Endodermal cell (in vitro differentiated cells): Measurements from ENCODE around the gene CTSA. TPM values are rescaled to one million over a fixed set of nuclear protein-coding genes. Genes with fewer than 3 reads are reported as not detected.
A peak's percentile ranks its signal among the peaks of the same experiment; 100 is the strongest.

Experiments
- DNase-seq: peaks from one replicate; pipeline ENCODE4 v3.0.0-alpha.2; 2017
- H3K27ac ChIP-seq: 2 replicates; pipeline ENCODE4 v1.5.1; 2013; ENCODE audit warnings: mild to moderate bottlenecking, low read depth, low read length, moderate library complexity
- H3K27me3 ChIP-seq: 2 replicates; pipeline ENCODE4 v1.6.1; 2013; ENCODE audit warnings: mild to moderate bottlenecking, low read length, moderate library complexity; ENCODE audit not compliant: insufficient read depth, control insufficient read depth, poor library complexity, severe bottlenecking
- H3K36me3 ChIP-seq: 2 replicates; pipeline ENCODE4 v1.7.0; 2013; ENCODE audit warnings: mild to moderate bottlenecking, low read length, moderate library complexity; ENCODE audit not compliant: control insufficient read depth, insufficient read depth
- H3K4me1 ChIP-seq: one replicate; pipeline ENCODE4 v1.7.0; 2013; ENCODE audit warnings: low read length; ENCODE audit not compliant: control insufficient read depth, insufficient read depth
- H3K4me3 ChIP-seq: 2 replicates; pipeline ENCODE4 v1.5.1; 2013; ENCODE audit warnings: mild to moderate bottlenecking, low read length, moderate library complexity
- H3K9ac ChIP-seq: 2 replicates; pipeline ENCODE4 v1.6.1; 2013; ENCODE audit warnings: mild to moderate bottlenecking, low read length, moderate library complexity; ENCODE audit not compliant: poor library complexity, severe bottlenecking; ENCODE audit errors: extremely low read depth
- H3K9me3 ChIP-seq: 2 replicates; pipeline ENCODE4 v1.6.1; 2013; ENCODE audit warnings: mild to moderate bottlenecking, low read length, moderate library complexity; ENCODE audit not compliant: control insufficient read depth
- H3K27ac Mint-ChIP-seq: 2 replicates; pipeline ENCODE4 v1.8.0; 2020; ENCODE audit warnings: mixed read lengths
- H3K27me3 Mint-ChIP-seq: 2 replicates; pipeline ENCODE4 v1.8.0; 2021; ENCODE audit warnings: mild to moderate bottlenecking, mixed read lengths; ENCODE audit not compliant: insufficient read depth
- H3K36me3 Mint-ChIP-seq: 2 replicates; pipeline ENCODE4 v1.8.0; 2020; ENCODE audit warnings: low read depth, mixed read lengths
- H3K4me1 Mint-ChIP-seq: 2 replicates; pipeline ENCODE4 v1.8.0; 2020; ENCODE audit warnings: mixed read lengths
- H3K4me3 Mint-ChIP-seq: 2 replicates; pipeline ENCODE4 v1.8.0; 2020; ENCODE audit warnings: mild to moderate bottlenecking, moderate library complexity, mixed read lengths
- H3K9me3 Mint-ChIP-seq: 2 replicates; pipeline ENCODE4 v1.8.0; 2020; ENCODE audit warnings: mild to moderate bottlenecking, mixed read lengths
- WGBS, 2 experiments: methylation state at CpG; one replicate each; pipeline versions ENCODE4 v1.1.5 to v1.1.7; 2013; ENCODE audit warnings: missing lambda C conversion rate in 2 of 2, mixed read lengths in 1 of 2; ENCODE audit not compliant: insufficient coverage in 1 of 2, insufficient read length in 1 of 2; 5-methylcytosine and 5-hydroxymethylcytosine counted together
- long read RNA-seq, 4 experiments: library from polyadenylated mRNA in 2 of 4; library from RNA in 1 of 4; library from capped mRNA in 1 of 4; stranded (forward) in 3 of 4; unstranded in 1 of 4; transcript quantifications; one replicate each; pipeline ENCODE4 v2.0.0, GENCODE V29; 2020 to 2021; ENCODE audit warnings: inconsistent platforms in 1 of 4
- polyA plus RNA-seq, 2 experiments: library from polyadenylated mRNA; stranded (reverse); fragments of 50-300 nt; gene quantifications; one replicate each; pipeline ENCODE4 v1.2.3, GENCODE V29; 2013
- total RNA-seq, 2 donors: library from RNA; stranded (reverse); fragmentation: NEBNext Ultra II Directional in 1 of 2; extraction: Animal tissue kit (Norgen Biotek cat#: 25700) in 1 of 2; gene quantifications; 2 replicates in 1 of 2; 3 replicates in 1 of 2; pipeline ENCODE4 v1.2.1, GENCODE V29; 2021
- TF ChIP-seq, protein P1 (sequence below): fragments of 200-600 bp; sonication (generic); conservative IDR thresholded peaks from 2 replicates; pipeline ENCODE4 v1.5.0; 2021; ENCODE audit warnings: antibody characterized with exemption, mild to moderate bottlenecking

CTSA gene
- total RNA-seq = 10 to 100 TPM; 70.7 to 84.8 TPM
- polyA plus RNA-seq (2013, experiment 1 of 2) = 38.6 TPM
- polyA plus RNA-seq (2013, experiment 2 of 2) = 34.6 TPM
- long read RNA-seq, experiment 1, transcript CTSA-204 (15 exons, 2,149 nt) = major isoform, 13 of 33 reads
- long read RNA-seq, experiment 1, transcript CTSA-203 (14 exons, 1,972 nt) = minor isoform, 6 of 33 reads
- long read RNA-seq, experiment 1, partial matches to known transcripts = 4 of 33 reads
- long read RNA-seq, experiment 1, other reads (novel, unspliced or antisense) = 7 of 33 reads
- long read RNA-seq, experiment 2, transcript CTSA-203 (14 exons, 1,972 nt) = minor isoform, 8 of 74 reads
- long read RNA-seq, experiment 2, transcript CTSA-204 (15 exons, 2,149 nt) = major isoform, 57 of 74 reads
- long read RNA-seq, experiment 2, partial matches to known transcripts = 3 of 74 reads
- long read RNA-seq, experiment 2, other reads (novel, unspliced or antisense) = 4 of 74 reads
- long read RNA-seq, experiment 3, transcript CTSA-201 (15 exons, 1,898 nt) = minor isoform, 12 of 364 reads
- long read RNA-seq, experiment 3, transcript CTSA-204 (15 exons, 2,149 nt) = major isoform, 305 of 364 reads
- long read RNA-seq, experiment 3, transcript CTSA-203 (14 exons, 1,972 nt) = minor isoform, 17 of 364 reads
- long read RNA-seq, experiment 3, partial matches to known transcripts = 7 of 364 reads
- long read RNA-seq, experiment 3, other reads (novel, unspliced or antisense) = 19 of 364 reads
- long read RNA-seq, experiment 4, transcript CTSA-204 (15 exons, 2,149 nt) = major isoform, 35 of 46 reads
- long read RNA-seq, experiment 4, partial matches to known transcripts = 3 of 46 reads
- long read RNA-seq, experiment 4, other reads (novel, unspliced or antisense) = 1 of 46 reads

DNA sequence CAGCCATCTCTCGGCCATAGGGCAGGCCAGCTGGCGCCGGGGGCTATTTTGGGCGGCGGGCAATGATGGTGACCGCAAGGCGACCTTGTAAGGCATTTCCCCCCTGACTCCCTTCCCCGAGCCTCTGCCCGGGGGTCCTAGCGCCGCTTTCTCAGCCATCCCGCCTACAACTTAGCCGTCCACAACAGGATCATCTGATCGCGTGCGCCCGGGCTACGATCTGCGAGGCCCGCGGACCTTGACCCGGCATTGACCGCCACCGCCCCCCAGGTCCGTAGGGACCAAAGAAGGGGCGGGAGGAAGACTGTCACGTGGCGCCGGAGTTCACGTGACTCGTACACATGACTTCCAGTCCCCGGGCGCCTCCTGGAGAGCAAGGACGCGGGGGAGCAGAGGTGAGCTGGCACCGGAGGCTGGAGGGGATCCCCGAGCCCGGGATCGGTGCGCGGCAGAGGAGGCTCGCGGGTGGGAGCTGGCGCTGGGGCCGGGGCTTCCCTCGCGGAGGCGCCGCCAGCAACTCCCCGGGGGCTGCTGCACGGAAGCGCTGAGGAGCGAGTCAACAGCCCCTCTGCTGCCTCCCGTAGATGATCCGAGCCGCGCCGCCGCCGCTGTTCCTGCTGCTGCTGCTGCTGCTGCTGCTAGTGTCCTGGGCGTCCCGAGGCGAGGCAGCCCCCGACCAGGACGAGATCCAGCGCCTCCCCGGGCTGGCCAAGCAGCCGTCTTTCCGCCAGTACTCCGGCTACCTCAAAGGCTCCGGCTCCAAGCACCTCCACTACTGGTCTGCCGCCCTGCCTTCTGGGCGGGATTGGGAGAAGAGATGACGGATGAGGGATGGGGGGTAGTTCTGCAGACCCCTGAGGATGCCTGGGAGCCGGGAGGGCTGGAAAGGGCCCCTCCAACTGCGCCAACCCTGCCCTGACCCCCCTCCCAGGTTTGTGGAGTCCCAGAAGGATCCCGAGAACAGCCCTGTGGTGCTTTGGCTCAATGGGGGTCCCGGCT lies at the start of gene CTSA, which contains the start of gene NEURL2:
CTSA (plus strand) TSS at position 351 of the 999 bp plus-strand sequence; CDS start at position 585, 234 bp downstream.
NEURL2 (minus strand) TSS at position 224 of the 999 bp plus-strand sequence; CDS start at position 7, 217 bp downstream.
- H3K4me1 Mint-ChIP-seq = peaks cover 4% of the 10 kb centered on the region
- Histone ChIP-seq H3K36me3 (peaks cover 25% of the 10 kb centered on the region), H3K9me3 (no peaks in the 10 kb centered on the region), H3K9ac (peak within 1 kb of the TSS; percentile 62), H3K27ac (no peak within 1 kb of the TSS), H3K4me3 (peak within 1 kb of the TSS; percentile 88), H3K4me1 (no peaks in the 10 kb centered on the region), H3K27me3 (no peaks in the 10 kb centered on the region)
- no peaks in the 10 kb centered on the region for H3K9me3 Mint-ChIP-seq
- H3K27me3 Mint-ChIP-seq = no peaks in the 10 kb centered on the region
- H3K36me3 Mint-ChIP-seq = peaks cover 19% of the 10 kb centered on the region
- peak within 1 kb of the TSS; percentile 89 for H3K27ac Mint-ChIP-seq
- peak; percentile 95 for DNase-seq
- 2% methylated on average over 34 to 78 of the region's 78 CpGs for WGBS, 2 experiments
- TF ChIP-seq, protein P1, sequence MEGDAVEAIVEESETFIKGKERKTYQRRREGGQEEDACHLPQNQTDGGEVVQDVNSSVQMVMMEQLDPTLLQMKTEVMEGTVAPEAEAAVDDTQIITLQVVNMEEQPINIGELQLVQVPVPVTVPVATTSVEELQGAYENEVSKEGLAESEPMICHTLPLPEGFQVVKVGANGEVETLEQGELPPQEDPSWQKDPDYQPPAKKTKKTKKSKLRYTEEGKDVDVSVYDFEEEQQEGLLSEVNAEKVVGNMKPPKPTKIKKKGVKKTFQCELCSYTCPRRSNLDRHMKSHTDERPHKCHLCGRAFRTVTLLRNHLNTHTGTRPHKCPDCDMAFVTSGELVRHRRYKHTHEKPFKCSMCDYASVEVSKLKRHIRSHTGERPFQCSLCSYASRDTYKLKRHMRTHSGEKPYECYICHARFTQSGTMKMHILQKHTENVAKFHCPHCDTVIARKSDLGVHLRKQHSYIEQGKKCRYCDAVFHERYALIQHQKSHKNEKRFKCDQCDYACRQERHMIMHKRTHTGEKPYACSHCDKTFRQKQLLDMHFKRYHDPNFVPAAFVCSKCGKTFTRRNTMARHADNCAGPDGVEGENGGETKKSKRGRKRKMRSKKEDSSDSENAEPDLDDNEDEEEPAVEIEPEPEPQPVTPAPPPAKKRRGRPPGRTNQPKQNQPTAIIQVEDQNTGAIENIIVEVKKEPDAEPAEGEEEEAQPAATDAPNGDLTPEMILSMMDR = no peak
- H3K4me3 Mint-ChIP-seq = peak within 1 kb of the TSS; percentile 77

DNA sequence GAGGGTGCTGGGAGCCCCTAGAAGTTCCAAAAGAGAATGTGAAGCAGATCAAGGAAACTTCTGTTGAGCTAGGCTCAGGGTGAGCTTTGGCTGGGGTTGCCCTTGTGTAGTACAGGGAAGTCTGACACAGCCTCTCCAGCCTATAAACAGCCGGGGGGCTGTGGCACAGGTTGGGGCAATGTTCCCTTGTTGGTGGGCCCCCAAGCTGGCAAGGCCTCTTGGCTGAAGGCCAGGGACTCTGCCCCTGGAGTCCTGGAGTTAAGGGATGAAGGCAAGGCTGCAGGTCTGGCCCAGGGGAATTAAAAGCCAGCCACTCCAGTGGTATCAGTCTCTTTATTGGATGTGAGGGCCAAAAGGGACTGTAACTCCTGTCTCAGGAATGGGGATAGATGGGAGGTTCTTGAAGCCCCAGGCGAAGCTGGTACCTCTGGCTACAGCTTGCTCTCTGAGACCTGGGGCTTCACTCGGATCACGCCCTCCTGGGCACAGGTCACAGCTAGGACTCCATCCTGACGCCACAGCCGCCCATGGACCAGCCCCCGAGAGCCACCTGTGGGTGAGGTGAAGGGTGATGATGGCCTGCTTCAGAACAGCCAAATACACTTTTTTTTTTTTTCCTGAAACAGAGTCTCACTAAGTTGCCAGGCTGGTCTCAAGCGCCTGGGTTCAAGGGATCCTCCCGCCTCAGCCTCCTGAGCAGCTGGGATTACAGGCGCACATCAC lies 49.6 kb upstream of the CTSA start:
- WGBS, 2 experiments = 93 to 97% methylated on average over 7 to 10 of the region's 10 CpGs
- no peak overlapping the region for H3K9ac ChIP-seq
- H3K27ac Mint-ChIP-seq = no peak overlapping the region
- no peaks in the 10 kb centered on the region for H3K4me1 ChIP-seq
- H3K36me3 Mint-ChIP-seq = peaks cover 38% of the 10 kb centered on the region
- no peak overlapping the region for H3K27ac ChIP-seq
- no peaks in the 10 kb centered on the region for H3K9me3 ChIP-seq
- H3K9me3 Mint-ChIP-seq = no peaks in the 10 kb centered on the region
- TF ChIP-seq, protein P1 = no peak
- H3K4me1 Mint-ChIP-seq = peaks cover 6% of the 10 kb centered on the region
- no peaks in the 10 kb centered on the region for H3K27me3 Mint-ChIP-seq
- H3K4me3 Mint-ChIP-seq = no peak overlapping the region
- no peak overlapping the region for H3K4me3 ChIP-seq
- H3K27me3 ChIP-seq = no peaks in the 10 kb centered on the region
- no peak for DNase-seq
- H3K36me3 ChIP-seq = peaks cover 56% of the 10 kb centered on the region
